Endothelial cell (in vitro differentiated cells): Measurements from ENCODE around the gene ZNF107. TPM values are rescaled to one million over a fixed set of nuclear protein-coding genes. Genes with fewer than 3 reads are reported as not detected.
"Not testable (repeated sequence)": the region's sequence is repeated elsewhere in the genome, so short reads cannot be mapped to it uniquely, and the experiment has no call there.

Source experiments
- DNase-seq: peaks from one replicate; pipeline ENCODE4 v3.0.0; 2021; ENCODE audit warnings: low spot score
- H3K27ac Mint-ChIP-seq: one replicate; pipeline ENCODE4 v1.8.0; 2021; ENCODE audit warnings: mixed read lengths, inconsistent platforms; ENCODE audit not compliant: unreplicated experiment
- H3K27me3 Mint-ChIP-seq: one replicate; pipeline ENCODE4 v1.8.0; 2021; ENCODE audit warnings: mild to moderate bottlenecking, moderate library complexity, mixed read lengths, inconsistent platforms; ENCODE audit not compliant: unreplicated experiment
- H3K36me3 Mint-ChIP-seq: one replicate; pipeline ENCODE4 v1.8.0; 2021; ENCODE audit warnings: mild to moderate bottlenecking, low read depth, mixed read lengths, inconsistent platforms; ENCODE audit not compliant: unreplicated experiment
- H3K4me1 Mint-ChIP-seq: one replicate; pipeline ENCODE4 v1.8.0; 2021; ENCODE audit warnings: mild to moderate bottlenecking, mixed read lengths, inconsistent platforms; ENCODE audit not compliant: unreplicated experiment
- H3K4me3 Mint-ChIP-seq: one replicate; pipeline ENCODE4 v1.8.0; 2021; ENCODE audit warnings: mild to moderate bottlenecking, mixed read lengths, inconsistent platforms; ENCODE audit not compliant: unreplicated experiment
- H3K9me3 Mint-ChIP-seq: one replicate; pipeline ENCODE4 v1.8.0; 2021; ENCODE audit warnings: mixed read lengths, inconsistent platforms; ENCODE audit not compliant: unreplicated experiment
- total RNA-seq: library from RNA; stranded (reverse); fragmentation: NEBNext Ultra II Directional; extraction: Animal tissue kit (Norgen Biotek cat#: 25700); gene quantifications from one replicate; pipeline ENCODE4 v1.2.1, GENCODE V29; 2021; ENCODE audit not compliant: unreplicated experiment
- TF ChIP-seq, protein P1 (sequence below): fragments of 200-600 bp; sonication (generic); IDR thresholded peaks from one replicate; pipeline ENCODE4 v1.5.0; 2021; ENCODE audit warnings: antibody characterized with exemption; ENCODE audit not compliant: unreplicated experiment

The ZNF107 gene
- total RNA-seq, 1 donor from 2014 or later: 10.4 TPM

DNA sequence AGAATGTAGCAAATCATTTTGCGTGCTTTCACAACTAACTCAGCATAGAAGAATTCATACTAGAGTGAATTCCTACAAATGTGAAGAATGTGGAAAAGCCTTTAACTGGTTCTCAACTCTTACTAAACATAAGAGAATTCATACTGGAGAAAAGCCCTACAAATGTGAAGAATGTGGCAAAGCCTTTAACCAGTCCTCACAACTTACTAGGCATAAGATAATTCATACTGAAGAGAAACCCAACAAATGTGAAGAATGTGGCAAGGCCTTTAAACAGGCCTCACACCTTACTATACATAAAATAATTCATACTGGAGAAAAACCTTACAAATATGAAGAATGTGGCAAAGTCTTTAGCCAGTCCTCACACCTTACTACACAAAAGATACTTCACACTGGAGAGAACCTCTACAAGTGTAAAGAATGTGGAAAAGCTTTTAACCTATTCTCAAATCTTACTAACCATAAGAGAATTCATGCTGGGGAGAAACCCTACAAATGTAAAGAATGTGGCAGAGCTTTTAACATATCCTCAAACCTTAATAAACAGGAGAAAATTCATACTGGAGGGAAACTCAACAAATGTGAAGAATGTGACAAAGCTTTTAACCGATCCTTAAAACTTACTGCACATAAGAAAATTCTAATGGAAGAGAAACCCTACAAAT is 40.8 kb downstream of the ZNF107 start:
- Mint-ChIP-seq H3K36me3 (peaks cover 55% of the 10 kb centered on the region), H3K27me3 (no peaks in the 10 kb centered on the region), H3K27ac (no peak overlapping the region), H3K4me1 (no peaks in the 10 kb centered on the region), H3K9me3 (peaks cover 42% of the 10 kb centered on the region), H3K4me3 (no peak overlapping the region)
- TF ChIP-seq, protein P1, sequence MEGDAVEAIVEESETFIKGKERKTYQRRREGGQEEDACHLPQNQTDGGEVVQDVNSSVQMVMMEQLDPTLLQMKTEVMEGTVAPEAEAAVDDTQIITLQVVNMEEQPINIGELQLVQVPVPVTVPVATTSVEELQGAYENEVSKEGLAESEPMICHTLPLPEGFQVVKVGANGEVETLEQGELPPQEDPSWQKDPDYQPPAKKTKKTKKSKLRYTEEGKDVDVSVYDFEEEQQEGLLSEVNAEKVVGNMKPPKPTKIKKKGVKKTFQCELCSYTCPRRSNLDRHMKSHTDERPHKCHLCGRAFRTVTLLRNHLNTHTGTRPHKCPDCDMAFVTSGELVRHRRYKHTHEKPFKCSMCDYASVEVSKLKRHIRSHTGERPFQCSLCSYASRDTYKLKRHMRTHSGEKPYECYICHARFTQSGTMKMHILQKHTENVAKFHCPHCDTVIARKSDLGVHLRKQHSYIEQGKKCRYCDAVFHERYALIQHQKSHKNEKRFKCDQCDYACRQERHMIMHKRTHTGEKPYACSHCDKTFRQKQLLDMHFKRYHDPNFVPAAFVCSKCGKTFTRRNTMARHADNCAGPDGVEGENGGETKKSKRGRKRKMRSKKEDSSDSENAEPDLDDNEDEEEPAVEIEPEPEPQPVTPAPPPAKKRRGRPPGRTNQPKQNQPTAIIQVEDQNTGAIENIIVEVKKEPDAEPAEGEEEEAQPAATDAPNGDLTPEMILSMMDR: no peak
- DNase-seq: no peak

- H3K27me3 Mint-ChIP-seq, H3K27ac Mint-ChIP-seq, DNase-seq, H3K4me3 Mint-ChIP-seq, H3K4me1 Mint-ChIP-seq, H3K36me3 Mint-ChIP-seq: not testable (repeated sequence)
- H3K9me3 Mint-ChIP-seq: peaks cover 12% of the 10 kb centered on the region
These were observed 52.0 kb downstream of the ZNF107 start for GRCh38 chr7:64717896-64718295.

DNA sequence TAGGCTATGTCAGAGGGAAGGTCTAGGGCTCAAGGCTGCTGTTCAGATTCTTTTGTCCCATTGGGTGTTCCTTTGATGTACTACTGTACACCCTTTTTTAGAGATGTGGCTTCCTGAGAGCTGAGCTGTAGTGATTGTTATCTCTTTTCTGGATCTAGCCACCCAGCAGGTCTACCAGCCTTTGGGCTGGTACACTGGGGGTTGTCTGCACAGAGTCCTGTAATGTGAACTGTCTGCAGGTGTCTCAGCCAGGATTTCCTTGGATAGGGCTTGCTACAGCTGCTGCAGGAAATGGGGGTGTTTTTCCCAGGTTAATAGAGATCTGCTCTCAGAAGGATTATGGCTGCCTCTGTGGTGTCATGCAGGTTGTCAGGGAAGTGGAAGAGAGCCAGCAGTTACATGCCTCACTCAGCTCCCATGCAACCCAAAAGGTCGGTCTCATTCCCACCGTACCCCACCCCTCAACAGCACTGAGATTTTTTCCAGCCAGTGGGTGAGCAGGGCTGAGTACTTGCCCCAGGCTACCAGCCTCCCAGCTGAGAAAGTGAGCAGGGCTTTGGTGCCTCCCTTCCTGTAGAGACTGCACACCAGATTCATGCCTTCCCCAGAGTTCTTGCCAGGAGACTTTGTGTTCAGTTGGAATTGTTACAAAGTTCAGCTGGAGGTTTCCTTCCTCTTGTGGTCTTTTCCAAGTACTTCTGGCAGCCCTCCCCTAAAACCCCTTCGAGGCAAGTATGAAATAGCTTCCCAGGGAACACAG is 63.3 kb downstream of the ZNF107 start:
- H3K4me3 Mint-ChIP-seq: no peak overlapping the region
- TF ChIP-seq, protein P1: no peak
- DNase-seq: no peak
- no peak overlapping the region for H3K27ac Mint-ChIP-seq
- H3K9me3 Mint-ChIP-seq: peaks cover 19% of the 10 kb centered on the region
- no peaks in the 10 kb centered on the region for H3K4me1 Mint-ChIP-seq
- H3K36me3 Mint-ChIP-seq: no peaks in the 10 kb centered on the region
- H3K27me3 Mint-ChIP-seq: peaks cover 7% of the 10 kb centered on the region

DNA sequence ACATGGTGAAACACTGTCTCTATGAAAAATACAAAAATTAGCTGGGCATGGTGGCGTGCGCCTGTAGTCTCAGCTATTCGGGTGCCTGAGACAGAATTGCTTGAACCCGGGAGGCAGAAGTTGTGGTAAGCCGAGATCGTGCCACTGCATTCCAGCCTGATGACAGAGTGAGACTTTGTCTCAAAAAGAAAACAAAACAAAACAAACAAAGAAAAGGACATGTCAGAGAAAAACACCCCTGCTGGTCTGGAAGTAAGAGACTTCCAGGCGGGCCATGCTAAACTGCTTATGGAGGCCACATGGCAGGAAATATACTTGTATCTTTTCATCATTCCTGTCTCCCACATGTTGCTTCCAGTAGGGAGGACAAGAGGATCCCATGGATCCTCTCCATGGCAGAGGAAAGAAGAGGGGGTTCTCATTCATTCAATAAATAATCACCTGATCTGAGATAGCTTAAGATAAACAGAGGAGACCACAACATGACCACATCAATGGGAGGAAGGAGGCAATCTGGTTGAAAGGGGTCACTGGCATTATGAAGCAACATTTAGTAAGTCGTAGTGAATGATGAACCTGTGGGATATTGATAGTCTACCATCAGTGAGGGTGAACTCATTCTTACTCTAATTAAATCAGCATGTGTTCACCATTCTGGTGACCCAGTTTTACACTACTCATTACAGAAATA is 67.8 kb downstream of the ZNF107 start:
- DNase-seq: no peak
- Mint-ChIP-seq H3K4me3 (no peak overlapping the region), H3K9me3 (peaks cover 15% of the 10 kb centered on the region), H3K27ac (no peak overlapping the region), H3K27me3 (peaks cover 5% of the 10 kb centered on the region), H3K36me3 (no peaks in the 10 kb centered on the region), H3K4me1 (no peaks in the 10 kb centered on the region)
- TF ChIP-seq, protein P1: no peak

- TF ChIP-seq, protein P1: no peak
- H3K4me1 Mint-ChIP-seq: no peaks in the 10 kb centered on the region
- no peak overlapping the region for H3K4me3 Mint-ChIP-seq
- peaks cover 2% of the 10 kb centered on the region for H3K36me3 Mint-ChIP-seq
- H3K27ac Mint-ChIP-seq: no peak overlapping the region
- peaks cover 3% of the 10 kb centered on the region for H3K27me3 Mint-ChIP-seq
- H3K9me3 Mint-ChIP-seq: peaks cover 15% of the 10 kb centered on the region
- no peak for DNase-seq
These were observed 70.6 kb downstream of the ZNF107 start for GRCh38 chr7:64736575-64736974.

DNA sequence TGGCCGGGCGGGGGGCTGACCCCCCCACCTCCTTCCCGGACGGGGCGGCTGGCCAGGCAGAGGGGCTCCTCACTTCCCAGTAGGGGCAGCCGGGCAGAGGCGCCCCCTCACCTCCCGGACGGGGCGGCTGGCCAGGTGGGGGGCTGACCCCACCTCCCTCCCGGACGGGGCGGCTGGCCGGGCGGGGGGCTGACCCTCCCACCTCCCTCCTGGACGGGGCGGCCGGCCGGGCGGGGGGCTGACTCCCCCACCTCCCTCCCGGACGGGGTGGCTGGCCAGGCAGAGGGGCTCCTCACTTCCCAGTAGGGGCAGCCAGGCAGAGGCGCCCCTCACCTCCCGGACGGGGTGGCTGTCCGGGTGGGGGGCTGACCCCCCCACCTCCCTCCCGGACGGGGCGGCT is 72.5 kb downstream of the ZNF107 start:
- H3K36me3 Mint-ChIP-seq, DNase-seq, H3K27ac Mint-ChIP-seq, H3K27me3 Mint-ChIP-seq, H3K4me1 Mint-ChIP-seq, H3K4me3 Mint-ChIP-seq: not testable (repeated sequence)
- H3K9me3 Mint-ChIP-seq: peaks cover 22% of the 10 kb centered on the region

- H3K9me3 Mint-ChIP-seq: peaks cover 19% of the 10 kb centered on the region
- not testable (repeated sequence) for H3K4me1 Mint-ChIP-seq, H3K4me3 Mint-ChIP-seq, H3K27ac Mint-ChIP-seq, H3K27me3 Mint-ChIP-seq, DNase-seq, H3K36me3 Mint-ChIP-seq
These were observed 73.0 kb downstream of the ZNF107 start for GRCh38 chr7:64738953-64739352.
